Measurements from ENCODE around the gene LARP1.
"Not testable (repeated sequence)": the region's sequence is repeated elsewhere in the genome, so short reads cannot be mapped to it uniquely, and the experiment has no call there.

Gene LARP1

DNA sequence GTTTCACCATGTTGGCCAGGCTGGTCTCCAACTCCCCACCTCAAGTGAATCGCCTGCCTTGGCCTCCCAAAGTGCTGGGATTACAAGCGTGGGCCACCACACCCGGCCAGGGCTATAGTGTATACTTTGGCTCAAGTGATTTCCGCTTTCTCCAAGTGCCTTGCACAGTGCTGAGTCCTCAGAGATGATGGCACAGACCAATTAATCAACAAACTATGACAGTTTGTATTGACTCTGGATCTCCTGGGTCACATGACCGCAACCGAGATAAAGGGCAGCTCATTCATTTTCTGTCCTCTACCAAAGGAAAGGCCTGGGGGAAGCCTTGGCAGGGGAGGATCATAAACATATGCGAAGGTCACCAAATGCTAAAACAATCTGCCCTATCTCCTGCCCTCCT is 11.4 kb upstream of the LARP1 start:
- TF ChIP-seq, protein P1, sequence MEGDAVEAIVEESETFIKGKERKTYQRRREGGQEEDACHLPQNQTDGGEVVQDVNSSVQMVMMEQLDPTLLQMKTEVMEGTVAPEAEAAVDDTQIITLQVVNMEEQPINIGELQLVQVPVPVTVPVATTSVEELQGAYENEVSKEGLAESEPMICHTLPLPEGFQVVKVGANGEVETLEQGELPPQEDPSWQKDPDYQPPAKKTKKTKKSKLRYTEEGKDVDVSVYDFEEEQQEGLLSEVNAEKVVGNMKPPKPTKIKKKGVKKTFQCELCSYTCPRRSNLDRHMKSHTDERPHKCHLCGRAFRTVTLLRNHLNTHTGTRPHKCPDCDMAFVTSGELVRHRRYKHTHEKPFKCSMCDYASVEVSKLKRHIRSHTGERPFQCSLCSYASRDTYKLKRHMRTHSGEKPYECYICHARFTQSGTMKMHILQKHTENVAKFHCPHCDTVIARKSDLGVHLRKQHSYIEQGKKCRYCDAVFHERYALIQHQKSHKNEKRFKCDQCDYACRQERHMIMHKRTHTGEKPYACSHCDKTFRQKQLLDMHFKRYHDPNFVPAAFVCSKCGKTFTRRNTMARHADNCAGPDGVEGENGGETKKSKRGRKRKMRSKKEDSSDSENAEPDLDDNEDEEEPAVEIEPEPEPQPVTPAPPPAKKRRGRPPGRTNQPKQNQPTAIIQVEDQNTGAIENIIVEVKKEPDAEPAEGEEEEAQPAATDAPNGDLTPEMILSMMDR (IDR thresholded peaks at IDR 0.05; ENCODE audit: low read depth, low read length, missing control alignments), result no peak
- in situ Hi-C loops (cut with HindIII; ENCODE audit: low sequenced_read_pairs), result no loop called here
- H3K4me3 ChIP-seq (ENCODE audit: low read depth, low read length), result no peak overlapping the region
- no peak for DNase-seq (ENCODE audit: low read depth)

- no peak for DNase-seq (ENCODE audit: low read depth)
- TF ChIP-seq, protein P1 (IDR thresholded peaks at IDR 0.05; ENCODE audit: low read depth, low read length, missing control alignments), result no peak
- in situ Hi-C loops (cut with HindIII; ENCODE audit: low sequenced_read_pairs), result no loop called here
- no peak overlapping the region for H3K4me3 ChIP-seq (ENCODE audit: low read depth, low read length)
These were observed 9.8 kb upstream of the LARP1 start for GRCh38 chr5:154745349-154745748.

- H3K4me3 ChIP-seq (ENCODE audit: low read depth, low read length), result no peak overlapping the region
- in situ Hi-C loops (cut with HindIII; ENCODE audit: low sequenced_read_pairs), result no loop called here
- TF ChIP-seq, protein P1 (IDR thresholded peaks at IDR 0.05; ENCODE audit: low read depth, low read length, missing control alignments), result no peak
- no peak for DNase-seq (ENCODE audit: low read depth)
These were observed 5.7 kb upstream of the LARP1 start for GRCh38 chr5:154749491-154749890.

DNA sequence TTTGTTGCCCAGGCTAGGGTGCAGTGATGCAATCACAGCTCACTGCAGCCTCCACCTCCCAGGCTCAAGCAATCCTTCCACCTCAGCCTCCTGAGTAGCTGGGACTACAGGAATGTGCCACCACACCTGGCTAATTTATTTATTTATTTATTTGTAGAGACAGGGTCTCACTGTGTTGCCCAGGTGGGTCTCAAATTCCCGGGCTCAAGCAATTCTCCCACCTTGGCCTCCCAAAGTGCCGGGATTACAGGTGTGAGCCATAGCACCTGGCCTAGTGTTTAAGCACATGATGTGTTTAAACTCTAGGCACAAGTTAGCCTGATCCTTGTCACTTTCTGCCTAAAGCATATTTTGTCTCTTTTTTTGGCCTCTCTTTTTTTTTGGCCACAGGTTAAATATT is 4.5 kb upstream of the LARP1 start:
- H3K4me3 ChIP-seq (ENCODE audit: low read depth, low read length); in situ Hi-C loops (cut with HindIII; ENCODE audit: low sequenced_read_pairs); DNase-seq (ENCODE audit: low read depth): not testable (repeated sequence)

- H3K4me3 ChIP-seq (ENCODE audit: low read depth, low read length), result no peak overlapping the region
- in situ Hi-C loops (cut with HindIII; ENCODE audit: low sequenced_read_pairs), result no loop called here
- DNase-seq (ENCODE audit: low read depth), result no peak
- TF ChIP-seq, protein P1 (IDR thresholded peaks at IDR 0.05; ENCODE audit: low read depth, low read length, missing control alignments), result no peak
These were observed 3.3 kb upstream of the LARP1 start for GRCh38 chr5:154751854-154752253.

DNA sequence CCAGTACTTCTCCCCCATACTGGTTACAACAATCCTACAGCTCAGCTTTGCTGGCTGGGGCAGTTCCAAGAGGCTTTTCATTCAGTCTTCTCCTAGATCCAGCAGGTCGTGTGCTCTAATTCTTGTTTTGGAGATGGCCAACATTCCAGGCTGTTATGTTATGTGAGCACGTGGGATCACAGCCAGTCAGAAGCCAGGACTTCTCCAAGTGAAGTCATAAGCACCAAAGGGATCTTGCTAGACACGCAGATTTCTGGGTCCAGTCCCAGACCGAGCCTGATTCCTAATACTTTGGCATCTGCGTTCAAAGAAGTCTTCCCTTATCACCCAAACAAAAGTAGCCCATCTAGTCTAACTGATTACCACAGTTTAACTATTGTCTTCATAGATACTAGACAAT is 1.4 kb upstream of the LARP1 start:
- no peak overlapping the region for H3K4me3 ChIP-seq (ENCODE audit: low read depth, low read length)
- TF ChIP-seq, protein P1 (IDR thresholded peaks at IDR 0.05; ENCODE audit: low read depth, low read length, missing control alignments), result no peak
- in situ Hi-C loops (cut with HindIII; ENCODE audit: low sequenced_read_pairs), result no loop called here
- DNase-seq (ENCODE audit: low read depth), result peak; percentile 91

- TF ChIP-seq, protein P1 (IDR thresholded peaks at IDR 0.05; ENCODE audit: low read depth, low read length, missing control alignments), result peak; percentile 49
- in situ Hi-C loops (cut with HindIII; ENCODE audit: low sequenced_read_pairs), result no loop called here
- peak overlapping the region; percentile 86 for H3K4me3 ChIP-seq (ENCODE audit: low read depth, low read length)
- peak; percentile 98 for DNase-seq (ENCODE audit: low read depth)
These were observed 467 bp upstream of the LARP1 start for GRCh38 chr5:154754460-154755360.
